Astrocyte of the spinal cord (primary cell): ENCODE measurements around the gene FOXN1.

Source experiments
- DNase-seq: peaks from one replicate; pipeline ENCODE4 v3.0.0; 2011; ENCODE audit warnings: low read depth, low spot score
- H3K4me3 ChIP-seq: 2 replicates; pipeline ENCODE4 v1.5.1; 2011; ENCODE audit warnings: low read depth, mild to moderate bottlenecking, low read length, moderate library complexity
- CTCF ChIP-seq: IDR thresholded peaks from 2 replicates; pipeline ENCODE4 v1.5.1; 2012; ENCODE audit warnings: low read depth, mild to moderate bottlenecking, low read length, inconsistent platforms
- in situ Hi-C: cut with HindIII; loops from 2 replicates; pipeline ENCODE4 v1.10.0; 2017; ENCODE audit warnings: low sequenced_read_pairs

The FOXN1 gene

GRCh38 chr17:28523876-28524275 is 17.7 kb downstream of the FOXN1 start:
- in situ Hi-C loops, result no loop called here
- no peak for TF ChIP-seq CTCF
- no peak for DNase-seq
- no peak overlapping the region for H3K4me3 ChIP-seq

GRCh38 chr17:28524476-28525424 is 18.6 kb downstream of the FOXN1 start:
- in situ Hi-C loops, result no loop called here
- DNase-seq, result peak; percentile 52
- no peak for TF ChIP-seq CTCF
- H3K4me3 ChIP-seq, result no peak overlapping the region

GRCh38 chr17:28526381-28526780 is 20.2 kb downstream of the FOXN1 start:
- no peak for DNase-seq
- in situ Hi-C loops, result no loop called here
- TF ChIP-seq CTCF, result no peak
- H3K4me3 ChIP-seq, result no peak overlapping the region

GRCh38 chr17:28527181-28527681 is 21.1 kb downstream of the FOXN1 start:
- H3K4me3 ChIP-seq, result no peak overlapping the region
- no peak for DNase-seq
- TF ChIP-seq CTCF, result no peak
- in situ Hi-C loops, result no loop called here

- in situ Hi-C loops, result no loop called here
- DNase-seq, result no peak
Measured at GRCh38 chr17:28527859-28528258, 21.7 kb downstream of the FOXN1 start.

More at GRCh38 chr17:28527859-28528258, 21.7 kb downstream of the FOXN1 start:
- TF ChIP-seq CTCF, result no peak
- H3K4me3 ChIP-seq, result no peak overlapping the region
